WERI-Rb-1 (cell line): ENCODE results near the gene SPNS3.

Source experiments
- DNase-seq: peaks from one replicate; pipeline ENCODE4 v3.0.0-alpha.2; 2020
- H3K27ac ChIP-seq: fragments of 250-450 bp; sonication (Bioruptor Pico); 2 replicates; pipeline ENCODE4 v1.5.1; 2020; ENCODE audit warnings: mild to moderate bottlenecking, moderate library complexity
- H3K27me3 ChIP-seq: fragments of 250-450 bp; sonication (Bioruptor Pico); 2 replicates; pipeline ENCODE4 v1.5.1; 2021; ENCODE audit warnings: mild to moderate bottlenecking, low read depth, moderate library complexity; ENCODE audit not compliant: insufficient read depth, severe bottlenecking
- H3K36me3 ChIP-seq: fragments of 250-450 bp; sonication (Bioruptor Pico); 2 replicates; pipeline ENCODE4 v1.5.1; 2020; ENCODE audit warnings: mild to moderate bottlenecking, moderate library complexity
- H3K4me3 ChIP-seq: 2 replicates; pipeline ENCODE4 v1.5.1; 2011; ENCODE audit warnings: low read depth, mild to moderate bottlenecking, control low read depth, low read length
- H3K9me3 ChIP-seq: fragments of 250-450 bp; sonication (Bioruptor Pico); 2 replicates; pipeline ENCODE4 v1.5.1; 2021; ENCODE audit warnings: mild to moderate bottlenecking, moderate library complexity; ENCODE audit not compliant: severe bottlenecking
- TF ChIP-seq, protein P1 (sequence below): IDR thresholded peaks from 2 replicates; pipeline ENCODE4 v1.5.1; 2011; ENCODE audit warnings: low read depth, mild to moderate bottlenecking, control low read depth, inconsistent platforms, low read length

Gene SPNS3

DNA sequence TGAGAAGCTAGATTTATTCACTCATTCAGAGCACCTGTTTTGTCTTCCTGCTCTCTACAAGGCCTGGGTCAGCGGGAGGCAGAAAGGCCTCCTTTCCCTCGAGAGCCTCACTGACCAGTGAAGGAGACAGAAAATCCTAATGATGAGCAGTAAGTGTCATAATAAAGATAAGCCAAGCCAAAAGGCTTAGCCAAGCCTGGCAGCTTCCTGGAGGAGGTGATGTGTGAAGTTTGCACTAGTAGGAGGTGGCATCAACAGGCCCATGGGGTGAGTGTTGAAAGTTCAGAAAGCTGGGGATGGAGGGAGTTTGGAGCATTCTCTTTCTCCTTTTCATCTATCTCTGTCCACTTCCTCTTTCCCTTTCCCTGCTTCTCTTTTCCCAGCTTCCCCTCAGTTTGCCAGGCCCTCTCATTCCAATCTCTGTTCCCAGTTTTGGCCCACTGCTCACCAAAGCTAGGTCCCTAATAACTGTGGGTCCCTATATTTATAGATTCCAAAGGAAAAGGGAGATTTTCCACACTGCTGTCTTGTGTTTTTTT, 16.5 kb upstream of the SPNS3 start:
- Histone ChIP-seq H3K9me3 (no peaks in the 10 kb centered on the region), H3K36me3 (no peaks in the 10 kb centered on the region), H3K27ac (no peak overlapping the region), H3K27me3 (no peaks in the 10 kb centered on the region), H3K4me3 (no peak overlapping the region)
- TF ChIP-seq, protein P1, sequence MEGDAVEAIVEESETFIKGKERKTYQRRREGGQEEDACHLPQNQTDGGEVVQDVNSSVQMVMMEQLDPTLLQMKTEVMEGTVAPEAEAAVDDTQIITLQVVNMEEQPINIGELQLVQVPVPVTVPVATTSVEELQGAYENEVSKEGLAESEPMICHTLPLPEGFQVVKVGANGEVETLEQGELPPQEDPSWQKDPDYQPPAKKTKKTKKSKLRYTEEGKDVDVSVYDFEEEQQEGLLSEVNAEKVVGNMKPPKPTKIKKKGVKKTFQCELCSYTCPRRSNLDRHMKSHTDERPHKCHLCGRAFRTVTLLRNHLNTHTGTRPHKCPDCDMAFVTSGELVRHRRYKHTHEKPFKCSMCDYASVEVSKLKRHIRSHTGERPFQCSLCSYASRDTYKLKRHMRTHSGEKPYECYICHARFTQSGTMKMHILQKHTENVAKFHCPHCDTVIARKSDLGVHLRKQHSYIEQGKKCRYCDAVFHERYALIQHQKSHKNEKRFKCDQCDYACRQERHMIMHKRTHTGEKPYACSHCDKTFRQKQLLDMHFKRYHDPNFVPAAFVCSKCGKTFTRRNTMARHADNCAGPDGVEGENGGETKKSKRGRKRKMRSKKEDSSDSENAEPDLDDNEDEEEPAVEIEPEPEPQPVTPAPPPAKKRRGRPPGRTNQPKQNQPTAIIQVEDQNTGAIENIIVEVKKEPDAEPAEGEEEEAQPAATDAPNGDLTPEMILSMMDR: no peak
- no peak for DNase-seq

DNA sequence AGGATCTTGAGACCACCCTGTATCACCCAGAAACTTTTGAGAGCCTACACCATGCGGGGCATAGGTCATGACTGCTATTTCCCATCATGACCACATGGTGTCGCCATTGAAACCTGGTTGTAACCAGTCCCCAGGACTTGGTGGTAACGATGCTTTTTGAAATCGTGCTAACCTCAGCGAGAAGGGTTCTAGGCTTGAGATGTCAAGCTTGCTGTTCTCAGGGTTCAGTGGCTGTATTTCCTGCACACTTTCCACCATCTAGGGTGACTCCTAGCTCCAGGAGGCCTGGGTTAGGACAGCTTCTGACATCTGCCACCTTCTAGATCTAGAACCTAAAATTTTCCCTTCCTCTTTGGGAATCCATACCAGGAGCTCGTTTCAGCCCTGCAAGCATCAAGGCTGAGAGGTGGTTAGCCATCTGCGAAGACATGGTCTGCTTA, 13.0 kb upstream of the SPNS3 start:
- no peaks in the 10 kb centered on the region for H3K36me3 ChIP-seq
- no peaks in the 10 kb centered on the region for H3K27me3 ChIP-seq
- H3K9me3 ChIP-seq: no peaks in the 10 kb centered on the region
- peak; percentile 72 for DNase-seq
- no peak overlapping the region; the same call in 1 of the 2 replicates for H3K4me3 ChIP-seq
- peak overlapping the region; percentile 47; the same call in 1 of the 2 replicates for H3K27ac ChIP-seq
- TF ChIP-seq, protein P1: peak; percentile 88

DNA sequence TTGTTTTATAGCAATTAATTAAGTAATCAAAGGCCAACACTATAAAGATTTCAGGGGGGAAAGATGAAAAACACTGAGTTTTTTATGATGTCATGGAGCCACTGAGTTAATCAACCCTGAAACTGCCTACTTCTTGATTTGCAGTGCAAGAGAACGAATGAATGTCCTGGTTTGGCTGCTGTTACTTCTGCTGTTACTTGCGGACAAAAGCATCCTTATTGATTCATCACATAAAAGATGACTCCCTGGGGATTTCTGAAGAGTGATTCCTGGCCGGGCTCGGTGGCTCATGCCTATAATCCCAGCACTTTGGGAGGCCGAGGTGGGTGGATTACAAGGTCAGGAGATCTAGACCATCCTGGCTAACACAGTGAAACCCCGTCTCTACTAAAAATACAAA, 10.9 kb upstream of the SPNS3 start:
- no peak for DNase-seq
- Histone ChIP-seq H3K4me3 (no peak overlapping the region), H3K9me3 (no peaks in the 10 kb centered on the region)

DNA sequence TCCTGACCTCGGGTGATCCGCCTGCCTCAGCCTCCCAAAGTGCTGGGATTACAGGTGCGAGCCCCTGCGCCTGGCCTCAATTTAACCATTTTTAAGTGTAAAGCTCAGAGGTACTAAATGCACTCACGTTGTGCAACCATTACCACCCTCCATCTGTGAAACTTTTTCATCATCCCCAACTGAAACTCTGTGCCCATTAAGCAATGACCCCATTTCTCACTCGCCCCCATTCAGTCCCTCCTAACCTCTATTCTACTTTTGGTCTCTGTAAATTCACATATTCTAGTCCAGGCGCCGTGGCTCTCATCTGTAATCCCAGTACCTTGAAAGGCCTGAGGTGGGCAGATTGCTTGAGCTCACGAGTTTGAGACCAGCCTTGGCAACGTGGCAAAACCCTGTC, 8.3 kb upstream of the SPNS3 start:
- Histone ChIP-seq H3K27ac (no peak overlapping the region), H3K27me3 (no peaks in the 10 kb centered on the region), H3K9me3 (no peaks in the 10 kb centered on the region), H3K4me3 (no peak overlapping the region), H3K36me3 (no peaks in the 10 kb centered on the region)
- TF ChIP-seq, protein P1: no peak
- DNase-seq: no peak

More for the DNA sequence above, 10.9 kb upstream of the SPNS3 start:
- Histone ChIP-seq H3K27ac (no peak overlapping the region), H3K36me3 (no peaks in the 10 kb centered on the region), H3K27me3 (no peaks in the 10 kb centered on the region)
- TF ChIP-seq, protein P1: no peak

DNA sequence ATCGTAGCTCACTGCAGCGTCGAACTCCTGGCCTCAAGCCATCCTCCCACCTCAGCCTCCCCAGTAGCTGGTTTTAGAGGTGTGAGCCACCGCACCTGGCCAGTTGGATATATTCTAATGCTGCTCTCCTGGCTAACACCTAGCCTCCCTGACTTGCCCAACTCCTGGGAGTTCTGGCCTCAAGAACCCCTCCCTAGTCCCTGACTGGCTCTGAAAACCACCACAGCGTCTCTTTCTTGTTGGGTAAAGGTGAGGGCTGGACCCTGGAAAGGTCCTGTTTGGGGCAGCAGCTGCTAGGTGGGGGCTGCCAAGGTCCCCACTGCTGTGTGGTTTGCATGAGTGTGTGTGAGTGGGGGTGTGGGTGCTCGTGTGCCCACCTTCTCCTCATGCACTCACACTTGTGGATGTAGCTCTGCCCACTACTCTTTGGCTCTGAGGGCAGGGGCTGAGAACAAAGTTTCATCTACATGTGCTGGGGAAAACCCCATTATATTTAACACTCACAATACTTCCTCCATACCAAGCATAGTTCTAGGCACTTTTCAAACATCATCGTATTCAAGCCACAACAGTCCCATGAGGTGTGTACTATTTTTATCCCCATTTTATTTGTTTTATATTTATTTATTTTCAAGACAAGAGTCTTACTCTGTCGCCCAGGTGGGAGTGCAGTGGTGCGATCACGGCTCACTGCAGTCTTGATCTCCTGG, 7.1 kb upstream of the SPNS3 start:
- Histone ChIP-seq H3K36me3 (no peaks in the 10 kb centered on the region), H3K27me3 (no peaks in the 10 kb centered on the region), H3K9me3 (no peaks in the 10 kb centered on the region), H3K4me3 (no peak overlapping the region), H3K27ac (no peak overlapping the region)
- TF ChIP-seq, protein P1: no peak
- no peak for DNase-seq
